ENCODE results near the gene C2CD3.
"Not testable (repeated sequence)": the region's sequence is repeated elsewhere in the genome, so short reads cannot be mapped to it uniquely, and the experiment has no call there.

Gene C2CD3

DNA sequence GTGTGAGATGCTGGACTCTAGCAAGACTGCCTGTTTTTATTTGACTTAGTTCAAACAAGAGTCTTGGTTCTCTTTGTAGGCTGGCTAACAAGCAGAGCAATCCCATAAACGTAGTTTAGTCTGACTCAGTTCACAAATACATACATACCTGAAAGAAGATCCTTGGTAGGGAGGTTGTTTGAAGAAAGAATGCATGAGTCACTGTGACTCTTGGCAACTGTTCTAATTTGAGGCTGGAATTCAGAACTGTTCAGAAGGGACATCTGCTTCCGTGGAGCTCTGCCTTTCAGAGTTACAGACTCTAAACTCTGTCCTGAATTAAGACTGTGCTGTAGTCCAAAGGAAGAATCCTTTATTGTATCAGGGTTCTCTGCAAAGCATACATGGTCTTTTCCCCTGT is 32.2 kb downstream of the C2CD3 start:
- H3K4me3 ChIP-seq (ENCODE audit: low read depth, low read length), result no peak overlapping the region
- TF ChIP-seq, protein P1, sequence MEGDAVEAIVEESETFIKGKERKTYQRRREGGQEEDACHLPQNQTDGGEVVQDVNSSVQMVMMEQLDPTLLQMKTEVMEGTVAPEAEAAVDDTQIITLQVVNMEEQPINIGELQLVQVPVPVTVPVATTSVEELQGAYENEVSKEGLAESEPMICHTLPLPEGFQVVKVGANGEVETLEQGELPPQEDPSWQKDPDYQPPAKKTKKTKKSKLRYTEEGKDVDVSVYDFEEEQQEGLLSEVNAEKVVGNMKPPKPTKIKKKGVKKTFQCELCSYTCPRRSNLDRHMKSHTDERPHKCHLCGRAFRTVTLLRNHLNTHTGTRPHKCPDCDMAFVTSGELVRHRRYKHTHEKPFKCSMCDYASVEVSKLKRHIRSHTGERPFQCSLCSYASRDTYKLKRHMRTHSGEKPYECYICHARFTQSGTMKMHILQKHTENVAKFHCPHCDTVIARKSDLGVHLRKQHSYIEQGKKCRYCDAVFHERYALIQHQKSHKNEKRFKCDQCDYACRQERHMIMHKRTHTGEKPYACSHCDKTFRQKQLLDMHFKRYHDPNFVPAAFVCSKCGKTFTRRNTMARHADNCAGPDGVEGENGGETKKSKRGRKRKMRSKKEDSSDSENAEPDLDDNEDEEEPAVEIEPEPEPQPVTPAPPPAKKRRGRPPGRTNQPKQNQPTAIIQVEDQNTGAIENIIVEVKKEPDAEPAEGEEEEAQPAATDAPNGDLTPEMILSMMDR (conservative IDR thresholded peaks at IDR 0.05; ENCODE audit: low read depth, low read length), result no peak
- DNase-seq (ENCODE audit: low read depth), result peak; percentile 98

DNA sequence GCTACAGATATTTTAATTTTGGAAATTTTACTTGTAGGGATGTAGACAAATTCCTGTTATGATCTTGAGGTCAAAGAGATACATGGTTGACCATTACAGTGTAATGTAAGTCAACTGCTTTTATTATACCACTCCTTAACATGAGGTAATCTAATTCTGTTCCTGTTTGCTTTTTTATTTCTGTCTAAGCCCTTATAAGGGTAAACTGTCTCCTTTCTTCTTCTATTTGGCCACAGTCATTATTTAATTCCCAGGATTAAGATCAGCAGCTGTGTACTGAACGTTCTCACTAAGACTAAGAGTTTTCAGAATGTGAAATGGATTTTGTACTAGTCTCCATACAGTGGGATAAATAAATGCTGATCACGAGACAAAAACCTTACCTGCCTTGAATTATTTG is 32.8 kb downstream of the C2CD3 start:
- TF ChIP-seq, protein P1 (conservative IDR thresholded peaks at IDR 0.05; ENCODE audit: low read depth, low read length), result no peak
- DNase-seq (ENCODE audit: low read depth), result peak; percentile 59
- H3K4me3 ChIP-seq (ENCODE audit: low read depth, low read length), result no peak overlapping the region

DNA sequence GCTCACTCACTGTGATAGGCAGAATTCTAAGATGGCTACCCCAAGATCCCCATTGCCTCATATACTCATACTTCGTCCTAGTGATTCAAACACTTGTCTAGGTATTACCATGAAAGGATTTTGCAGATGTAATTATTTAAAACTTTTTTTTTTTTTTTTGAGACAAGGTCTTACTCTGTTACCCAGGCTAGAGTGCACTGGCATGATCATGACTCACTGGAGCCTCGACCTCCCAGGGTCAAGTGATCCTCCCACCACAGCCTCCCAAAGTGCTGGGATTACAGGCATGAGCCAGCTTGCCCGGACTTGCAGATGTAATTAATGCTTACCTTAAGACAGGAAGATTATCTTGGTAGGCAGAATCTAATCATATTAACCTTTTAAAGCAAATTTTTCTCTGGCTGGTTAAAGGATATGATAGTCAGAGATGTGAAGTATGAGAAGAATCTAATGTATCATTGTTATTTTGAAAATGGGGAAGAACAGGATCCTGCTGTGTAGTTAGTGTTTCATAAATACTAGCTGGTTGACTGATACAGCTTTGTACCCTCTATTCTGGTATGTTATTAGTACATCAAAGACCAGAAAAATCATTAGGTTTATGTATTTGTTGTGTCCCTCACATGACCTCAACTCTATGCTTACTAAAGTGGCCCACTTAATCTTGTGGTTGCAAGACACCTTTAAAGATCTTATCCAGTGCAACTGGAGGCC is 35.5 kb downstream of the C2CD3 start:
- peak; percentile 63 for DNase-seq (ENCODE audit: low read depth)
- TF ChIP-seq, protein P1 (conservative IDR thresholded peaks at IDR 0.05; ENCODE audit: low read depth, low read length), result no peak
- H3K4me3 ChIP-seq (ENCODE audit: low read depth, low read length), result no peak overlapping the region

DNA sequence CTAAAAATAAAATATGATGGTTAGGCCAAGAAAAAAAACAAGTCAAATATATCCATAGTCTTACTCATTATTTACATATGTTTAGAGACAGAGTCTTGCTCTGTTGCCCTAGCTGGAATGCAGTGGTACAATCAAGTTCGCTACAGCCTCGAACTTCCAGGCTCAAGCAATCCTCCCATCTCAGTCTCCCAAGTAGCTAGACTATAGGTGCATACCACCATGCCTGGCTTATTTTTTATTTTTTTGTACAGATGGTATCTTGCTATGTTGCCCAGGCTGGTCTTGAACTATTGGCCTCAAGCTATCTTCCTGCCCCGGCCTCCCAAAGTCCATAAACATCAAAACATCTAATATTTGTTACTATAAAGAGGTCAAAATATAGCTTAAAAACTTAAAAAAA is 36.1 kb downstream of the C2CD3 start:
- no peak overlapping the region for H3K4me3 ChIP-seq (ENCODE audit: low read depth, low read length)
- DNase-seq (ENCODE audit: low read depth), result no peak
- TF ChIP-seq, protein P1 (conservative IDR thresholded peaks at IDR 0.05; ENCODE audit: low read depth, low read length), result no peak

DNA sequence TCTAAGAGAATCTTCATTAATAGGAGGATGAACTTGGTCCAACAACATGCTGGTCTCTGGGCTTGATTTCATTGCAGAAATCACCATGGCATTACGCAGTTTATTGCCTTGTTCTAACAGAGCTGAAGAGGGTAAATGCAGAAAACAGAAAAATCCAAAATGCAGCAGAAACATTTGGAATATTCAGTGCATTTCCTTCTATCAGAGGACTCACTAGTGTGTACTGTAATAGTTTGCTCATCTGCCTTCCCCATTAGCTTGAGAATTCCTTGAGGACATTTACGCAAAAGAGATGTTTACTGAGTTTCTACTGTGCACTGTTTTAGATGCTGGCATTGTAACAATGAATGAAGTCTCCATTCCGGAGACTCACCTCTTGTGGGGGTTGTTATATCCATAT is 37.4 kb downstream of the C2CD3 start:
- DNase-seq (ENCODE audit: low read depth), result no peak
- H3K4me3 ChIP-seq (ENCODE audit: low read depth, low read length), result no peak overlapping the region
- TF ChIP-seq, protein P1 (conservative IDR thresholded peaks at IDR 0.05; ENCODE audit: low read depth, low read length), result no peak

DNA sequence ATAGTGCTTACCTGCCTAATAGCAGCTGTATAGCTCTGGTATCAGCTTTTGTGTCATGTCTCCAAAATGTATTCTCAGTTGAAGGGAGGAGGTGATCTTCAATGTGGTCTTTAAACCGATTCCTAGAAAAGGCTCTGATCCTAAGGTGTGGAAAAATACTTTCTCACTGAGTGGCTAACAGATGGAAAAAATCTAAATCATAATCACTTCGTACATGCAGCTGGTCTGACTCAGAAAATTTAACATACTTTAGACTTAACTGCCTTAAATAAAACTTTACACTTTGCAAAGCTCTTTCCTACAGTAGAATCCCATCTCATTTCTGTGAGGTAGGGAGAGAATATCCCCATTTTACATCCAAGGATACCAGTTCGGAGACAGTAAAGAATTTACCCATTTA is 38.0 kb downstream of the C2CD3 start:
- TF ChIP-seq, protein P1 (conservative IDR thresholded peaks at IDR 0.05; ENCODE audit: low read depth, low read length), result no peak
- DNase-seq (ENCODE audit: low read depth), result no peak
- H3K4me3 ChIP-seq (ENCODE audit: low read depth, low read length), result no peak overlapping the region

DNA sequence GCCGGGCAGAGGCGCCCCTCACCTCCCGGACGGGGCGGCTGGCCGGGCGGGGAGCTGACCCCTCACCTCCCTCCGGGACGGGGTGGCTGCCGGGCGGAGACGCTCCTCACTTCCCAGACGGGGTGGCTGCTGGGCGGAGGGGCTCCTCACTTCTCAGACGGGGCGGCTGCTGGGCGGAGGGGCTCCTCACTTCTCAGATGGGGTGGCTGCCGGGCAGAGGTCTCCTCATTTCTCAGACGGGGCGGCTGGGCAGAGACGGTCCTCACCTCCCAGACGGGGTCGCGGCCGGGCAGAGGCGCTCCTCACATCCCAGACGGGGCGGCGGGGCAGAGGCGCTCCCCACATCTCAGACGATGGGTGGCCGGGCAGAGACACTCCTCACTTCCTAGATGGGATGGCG is 41.7 kb downstream of the C2CD3 start:
- DNase-seq (ENCODE audit: low read depth); H3K4me3 ChIP-seq (ENCODE audit: low read depth, low read length): not testable (repeated sequence)

Data from choroid plexus epithelial cell (primary cell).